GM19025 (cell line): ENCODE measurements around the gene DLEC1.
"Not testable (repeated sequence)": the region's sequence is repeated elsewhere in the genome, so short reads cannot be mapped to it uniquely, and the experiment has no call there.

ENCODE experiments used
- ATAC-seq: cut with Tn5 transposase; IDR thresholded peaks from one replicate; pipeline ENCODE4 v1.9.1; 2021; ENCODE audit warnings: mild to moderate bottlenecking, low read depth, moderate library complexity; ENCODE audit not compliant: unreplicated experiment

Gene DLEC1

DNA sequence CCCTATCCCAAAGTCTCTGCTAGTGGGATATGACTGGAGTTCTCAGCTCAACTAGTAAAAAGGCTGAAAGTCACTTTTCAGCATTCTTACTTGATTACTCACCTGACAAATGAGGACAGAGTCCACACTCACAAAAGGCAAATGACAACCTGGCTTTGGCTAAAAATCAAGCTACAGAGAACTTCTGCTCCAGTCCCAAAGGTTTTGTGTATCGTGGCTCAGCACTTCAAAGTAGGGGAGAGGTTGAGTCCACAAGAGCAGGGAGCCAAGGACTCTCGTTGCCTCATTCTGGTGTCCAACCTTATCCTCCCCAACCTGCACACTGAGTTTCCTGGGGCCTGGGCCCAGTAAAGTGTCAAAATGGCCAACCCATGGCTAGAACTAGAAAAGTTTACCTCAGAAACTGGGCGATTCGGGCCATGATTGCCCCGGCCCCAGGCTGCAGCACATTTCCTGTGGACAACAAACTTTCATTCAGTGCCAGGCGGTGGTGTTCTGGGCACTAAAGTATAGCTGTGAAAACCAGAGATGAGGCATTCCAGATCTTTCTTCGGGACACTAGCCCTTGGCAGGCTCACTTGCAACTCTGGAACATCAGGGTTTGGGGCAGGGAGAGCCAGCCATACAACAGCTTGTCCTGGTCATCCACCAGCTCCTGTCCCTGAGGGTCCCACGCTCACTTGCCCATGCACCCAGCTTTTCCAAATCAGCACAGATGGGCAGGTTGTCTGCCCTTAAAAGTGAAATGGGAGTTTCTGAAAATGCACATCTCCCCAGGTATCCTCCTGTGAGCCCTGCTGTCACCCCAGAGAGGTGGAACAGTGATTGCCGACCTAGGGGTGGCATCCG is 94.8 kb downstream of the DLEC1 start:
- no peak for ATAC-seq

DNA sequence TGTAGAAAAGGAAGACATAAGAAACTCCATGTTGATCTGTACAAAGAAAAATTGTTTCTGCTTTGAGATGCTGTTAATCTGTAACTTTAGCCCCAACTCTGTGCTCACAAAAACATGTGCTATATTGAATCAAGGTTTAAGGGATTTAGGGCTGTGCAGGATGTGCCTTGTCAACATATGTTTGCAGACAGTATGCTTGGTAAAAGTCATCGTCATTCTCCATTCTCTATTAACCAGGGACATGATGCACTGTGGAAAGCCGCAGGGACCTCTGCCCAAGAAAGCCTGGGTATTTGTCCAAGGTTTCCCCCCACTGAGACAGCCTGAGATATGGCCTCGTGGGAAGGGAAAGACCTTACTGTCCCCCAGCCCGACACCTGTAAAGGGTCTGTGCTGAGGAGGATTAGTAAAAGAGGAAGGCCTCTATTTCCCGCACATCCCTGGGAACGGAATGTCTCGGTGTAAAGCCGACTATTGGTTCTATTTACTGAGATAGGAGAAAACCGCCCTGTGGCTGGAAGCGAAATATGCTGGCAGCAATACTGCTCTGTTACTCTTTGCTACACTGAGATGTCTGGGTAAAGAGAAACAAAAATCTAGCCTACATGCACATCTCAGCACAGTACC is 95.6 kb downstream of the DLEC1 start:
- not testable (repeated sequence) for ATAC-seq

DNA sequence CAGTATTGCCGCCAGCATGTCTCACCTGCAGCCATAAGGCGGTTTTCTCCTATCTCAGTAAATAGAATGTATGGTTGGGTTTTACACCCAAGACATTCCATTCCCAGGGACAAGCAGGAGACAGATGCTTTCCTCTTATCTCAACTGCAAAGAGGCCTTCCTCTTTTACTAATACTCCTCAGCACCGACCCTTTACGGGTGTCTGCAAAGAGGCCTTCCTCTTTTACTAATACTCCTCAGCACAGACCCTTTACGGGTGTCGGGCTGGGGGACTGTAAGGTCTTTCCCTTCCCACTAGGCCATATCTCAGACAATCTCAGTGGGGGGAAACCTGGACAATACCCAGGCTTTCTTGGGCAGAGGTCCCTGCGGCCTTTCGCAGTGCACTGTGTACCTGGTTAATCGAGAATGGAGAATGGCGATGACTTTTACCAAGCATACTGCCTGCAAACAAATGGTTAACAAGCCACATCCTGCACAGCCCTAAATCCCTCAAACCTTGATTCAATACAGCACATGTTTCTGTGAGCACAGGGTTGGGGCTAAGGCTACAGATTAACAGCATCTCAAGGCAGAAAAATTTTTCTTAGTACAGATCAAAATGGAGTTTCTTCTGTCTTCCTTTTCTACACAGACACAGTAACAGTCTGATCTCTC is 96.7 kb downstream of the DLEC1 start:
- ATAC-seq, result not testable (repeated sequence)

DNA sequence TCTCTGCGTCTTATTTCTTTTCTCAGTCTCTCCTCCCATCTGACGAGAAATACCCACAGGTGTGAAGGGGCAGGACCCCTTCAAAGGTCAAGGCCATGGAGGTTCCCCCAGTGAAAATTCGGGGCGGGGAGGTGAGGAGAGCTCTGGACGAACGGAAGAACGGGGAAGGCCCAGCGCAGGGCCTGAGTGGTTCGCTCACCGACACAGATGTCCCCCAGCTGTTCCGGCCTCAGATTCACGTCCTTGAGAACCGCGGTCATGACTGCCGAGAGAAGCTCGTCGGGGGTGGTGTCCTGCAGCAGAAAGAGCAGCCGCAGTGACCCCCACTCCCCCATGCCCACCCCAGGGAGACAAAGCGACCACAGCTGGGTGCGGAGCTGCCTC is 97.4 kb downstream of the DLEC1 start:
- no peak for ATAC-seq

DNA sequence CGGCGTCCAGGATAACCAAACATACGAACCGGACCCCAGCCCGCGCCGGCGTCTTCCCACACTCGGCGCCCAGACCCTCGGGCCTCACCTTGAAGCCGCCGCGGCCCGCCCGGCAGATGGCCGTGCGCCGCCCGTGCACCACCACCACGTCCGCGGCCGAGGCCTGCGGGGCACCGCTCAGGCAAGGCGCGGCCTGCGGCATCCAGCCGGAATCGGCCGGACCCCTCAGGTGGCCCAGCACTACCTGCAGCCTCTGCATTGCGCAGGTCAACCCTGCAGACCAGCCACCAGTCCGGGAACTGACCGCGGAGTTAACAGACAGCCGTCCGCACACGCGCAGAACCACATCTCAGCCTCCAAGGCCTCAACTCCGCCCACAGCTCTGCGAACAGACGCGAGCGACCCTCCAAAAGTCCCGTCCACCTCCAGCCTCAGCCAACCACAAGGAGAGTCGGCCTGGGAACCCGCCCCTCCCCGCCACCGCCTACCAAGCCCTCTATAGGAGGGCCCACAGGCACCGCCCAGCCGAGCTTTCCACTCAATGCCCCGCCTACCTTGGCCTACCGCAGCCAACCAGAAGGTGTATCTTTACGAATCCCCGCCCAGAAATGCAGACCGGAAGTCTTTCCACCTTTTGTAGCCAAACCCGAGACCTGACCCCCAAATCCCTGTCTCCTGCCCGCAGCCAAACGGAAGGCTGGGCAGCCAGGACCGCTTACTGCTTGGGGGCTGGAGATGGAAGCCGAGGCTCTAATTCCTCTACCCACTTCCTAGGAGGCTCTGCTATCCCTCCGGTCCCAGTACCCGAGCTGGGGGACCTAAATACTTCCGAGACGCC is 98.0 kb downstream of the DLEC1 start, which contains the start of gene ACAA1:
TSS of gene ACAA1 (minus strand) at position 351 of the 838 bp plus-strand sequence. CDS start at position 259, 92 bp downstream.
- ATAC-seq, result peak; percentile 87

DNA sequence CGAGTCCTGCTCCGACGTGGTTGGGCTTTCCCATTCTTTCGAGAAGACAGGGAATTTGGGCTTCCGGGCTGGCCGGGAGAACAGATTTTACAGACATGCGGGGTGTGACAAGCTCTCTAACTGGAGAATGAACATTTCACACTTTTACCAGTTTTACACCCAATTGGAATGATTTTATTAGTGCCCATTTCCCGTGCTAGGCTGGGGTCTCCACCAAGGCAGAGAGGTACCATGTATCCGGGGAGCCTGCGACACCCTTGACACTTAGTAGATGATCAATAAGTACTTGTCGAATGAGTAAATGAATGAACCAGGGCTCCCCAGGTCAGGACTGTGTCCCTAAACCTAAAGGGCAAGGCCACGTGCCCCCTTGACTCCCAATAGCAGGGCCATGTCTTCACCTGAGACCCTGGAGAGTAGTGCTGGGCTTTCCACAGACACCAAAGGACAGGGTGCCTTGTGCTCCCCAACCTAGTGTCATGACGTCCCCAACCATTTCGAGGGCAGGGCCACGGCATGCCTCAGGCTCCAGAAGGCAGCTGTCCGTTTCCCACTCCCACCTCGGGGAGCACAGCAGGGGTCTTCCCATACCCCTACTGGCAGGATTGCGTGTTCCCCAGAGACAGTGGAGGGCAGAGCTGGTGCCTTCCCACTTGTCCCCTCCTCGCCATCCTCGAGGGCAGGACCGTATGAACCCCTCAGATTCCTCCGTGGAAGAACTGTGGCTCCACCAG is 98.8 kb downstream of the DLEC1 start:
- no peak for ATAC-seq

DNA sequence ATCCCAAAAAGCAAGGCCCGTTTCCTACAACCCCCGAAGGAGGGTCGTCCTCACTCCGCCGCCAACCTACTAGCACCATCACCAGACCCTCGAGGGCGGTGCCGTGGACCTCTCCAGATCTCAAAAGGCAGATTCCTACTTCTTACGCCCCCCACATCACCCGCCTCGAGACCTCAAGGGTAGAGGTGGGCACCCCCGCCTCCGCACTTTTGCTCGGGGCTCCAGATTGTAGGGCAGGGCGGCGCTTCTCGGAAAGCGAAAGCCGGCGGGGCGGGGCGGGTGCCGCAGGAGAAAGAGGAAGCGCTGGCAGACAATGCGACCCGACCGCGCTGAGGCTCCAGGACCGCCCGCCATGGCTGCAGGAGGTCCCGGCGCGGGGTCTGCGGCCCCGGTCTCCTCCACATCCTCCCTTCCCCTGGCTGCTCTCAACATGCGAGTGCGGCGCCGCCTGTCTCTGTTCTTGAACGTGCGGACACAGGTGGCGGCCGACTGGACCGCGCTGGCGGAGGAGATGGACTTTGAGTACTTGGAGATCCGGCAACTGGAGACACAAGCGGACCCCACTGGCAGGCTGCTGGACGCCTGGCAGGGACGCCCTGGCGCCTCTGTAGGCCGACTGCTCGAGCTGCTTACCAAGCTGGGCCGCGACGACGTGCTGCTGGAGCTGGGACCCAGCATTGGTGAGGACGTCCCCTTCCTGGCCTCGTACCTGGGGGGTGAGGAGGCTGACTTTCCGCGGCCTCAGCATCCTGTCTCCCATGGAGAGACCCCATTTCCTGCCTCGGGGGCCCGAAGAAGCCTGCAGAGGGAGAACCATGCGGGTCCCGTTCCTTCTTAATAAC is 99.6 kb downstream of the DLEC1 start, which contains the start of gene MYD88:
TSS of gene MYD88 (plus strand) at position 313 of the 842 bp plus-strand sequence. CDS start at position 353, 40 bp downstream.
- ATAC-seq, result peak; percentile 32

DNA sequence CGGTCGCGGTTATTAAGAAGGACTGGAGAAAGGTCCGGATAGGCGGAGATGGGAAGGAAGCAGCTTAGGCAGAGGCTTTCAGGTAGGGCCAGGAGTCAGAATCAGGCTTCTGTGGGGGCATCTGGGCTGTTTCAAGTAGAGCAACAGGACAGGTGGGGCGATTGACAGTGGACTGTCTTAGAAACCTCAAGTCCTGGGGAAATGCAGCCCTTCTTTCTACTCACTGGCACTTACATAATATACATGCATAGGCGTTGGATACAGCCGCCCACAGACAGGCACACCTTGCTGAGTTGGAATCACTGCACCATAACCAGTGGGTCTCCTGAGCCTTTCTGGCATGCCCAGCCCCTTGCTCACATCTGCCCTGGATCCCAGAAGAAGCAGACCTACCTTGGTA is 100.2 kb downstream of the DLEC1 start:
- no peak for ATAC-seq

DNA sequence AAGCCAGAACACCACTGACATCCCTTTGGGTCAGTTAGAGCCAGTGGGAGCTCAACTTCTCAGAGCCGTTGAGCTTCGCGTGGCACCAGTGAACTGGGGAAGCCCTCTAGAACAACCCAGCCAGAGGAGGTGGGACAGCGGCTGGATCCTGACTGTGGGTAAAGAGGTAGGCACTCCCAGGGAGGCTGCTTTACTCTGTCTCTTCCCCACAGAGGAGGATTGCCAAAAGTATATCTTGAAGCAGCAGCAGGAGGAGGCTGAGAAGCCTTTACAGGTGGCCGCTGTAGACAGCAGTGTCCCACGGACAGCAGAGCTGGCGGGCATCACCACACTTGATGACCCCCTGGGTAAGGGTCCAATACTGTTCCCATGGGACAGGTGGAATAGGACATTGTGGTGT is 100.6 kb downstream of the DLEC1 start:
- ATAC-seq, result no peak

DNA sequence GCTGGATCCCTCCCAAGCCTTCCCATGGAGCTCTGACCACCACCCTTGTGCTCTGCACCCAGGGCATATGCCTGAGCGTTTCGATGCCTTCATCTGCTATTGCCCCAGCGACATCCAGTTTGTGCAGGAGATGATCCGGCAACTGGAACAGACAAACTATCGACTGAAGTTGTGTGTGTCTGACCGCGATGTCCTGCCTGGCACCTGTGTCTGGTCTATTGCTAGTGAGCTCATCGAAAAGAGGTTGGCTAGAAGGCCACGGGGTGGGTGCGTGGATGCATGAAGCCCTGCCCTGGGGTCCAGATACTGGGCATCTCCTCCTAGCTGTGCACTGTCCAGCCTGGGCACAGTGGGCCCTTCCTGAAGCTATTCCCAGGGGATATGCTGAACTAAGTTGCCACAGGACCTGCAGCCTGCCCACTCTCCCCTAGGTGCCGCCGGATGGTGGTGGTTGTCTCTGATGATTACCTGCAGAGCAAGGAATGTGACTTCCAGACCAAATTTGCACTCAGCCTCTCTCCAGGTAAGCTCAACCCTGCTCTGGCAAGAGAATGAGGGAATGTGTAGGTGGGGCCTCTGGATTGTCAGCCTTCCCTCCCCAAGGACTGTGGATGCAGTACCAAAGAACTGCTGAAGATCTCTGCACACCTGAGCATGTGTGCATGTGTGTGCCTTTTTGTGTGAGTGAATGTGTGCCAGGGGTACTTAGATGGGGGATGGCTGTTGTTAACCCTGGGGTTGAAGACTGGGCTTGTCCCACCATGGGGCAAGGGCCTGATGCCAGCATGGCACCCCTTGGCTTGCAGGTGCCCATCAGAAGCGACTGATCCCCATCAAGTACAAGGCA is 101.5 kb downstream of the DLEC1 start:
- no peak for ATAC-seq

DNA sequence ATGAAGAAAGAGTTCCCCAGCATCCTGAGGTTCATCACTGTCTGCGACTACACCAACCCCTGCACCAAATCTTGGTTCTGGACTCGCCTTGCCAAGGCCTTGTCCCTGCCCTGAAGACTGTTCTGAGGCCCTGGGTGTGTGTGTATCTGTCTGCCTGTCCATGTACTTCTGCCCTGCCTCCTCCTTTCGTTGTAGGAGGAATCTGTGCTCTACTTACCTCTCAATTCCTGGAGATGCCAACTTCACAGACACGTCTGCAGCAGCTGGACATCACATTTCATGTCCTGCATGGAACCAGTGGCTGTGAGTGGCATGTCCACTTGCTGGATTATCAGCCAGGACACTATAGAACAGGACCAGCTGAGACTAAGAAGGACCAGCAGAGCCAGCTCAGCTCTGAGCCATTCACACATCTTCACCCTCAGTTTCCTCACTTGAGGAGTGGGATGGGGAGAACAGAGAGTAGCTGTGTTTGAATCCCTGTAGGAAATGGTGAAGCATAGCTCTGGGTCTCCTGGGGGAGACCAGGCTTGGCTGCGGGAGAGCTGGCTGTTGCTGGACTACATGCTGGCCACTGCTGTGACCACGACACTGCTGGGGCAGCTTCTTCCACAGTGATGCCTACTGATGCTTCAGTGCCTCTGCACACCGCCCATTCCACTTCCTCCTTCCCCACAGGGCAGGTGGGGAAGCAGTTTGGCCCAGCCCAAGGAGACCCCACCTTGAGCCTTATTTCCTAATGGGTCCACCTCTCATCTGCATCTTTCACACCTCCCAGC is 102.4 kb downstream of the DLEC1 start:
- no peak for ATAC-seq

DNA sequence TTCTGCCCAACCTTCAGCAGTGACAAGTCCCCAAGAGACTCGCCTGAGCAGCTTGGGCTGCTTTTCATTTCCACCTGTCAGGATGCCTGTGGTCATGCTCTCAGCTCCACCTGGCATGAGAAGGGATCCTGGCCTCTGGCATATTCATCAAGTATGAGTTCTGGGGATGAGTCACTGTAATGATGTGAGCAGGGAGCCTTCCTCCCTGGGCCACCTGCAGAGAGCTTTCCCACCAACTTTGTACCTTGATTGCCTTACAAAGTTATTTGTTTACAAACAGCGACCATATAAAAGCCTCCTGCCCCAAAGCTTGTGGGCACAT is 102.9 kb downstream of the DLEC1 start:
- ATAC-seq, result no peak

DNA sequence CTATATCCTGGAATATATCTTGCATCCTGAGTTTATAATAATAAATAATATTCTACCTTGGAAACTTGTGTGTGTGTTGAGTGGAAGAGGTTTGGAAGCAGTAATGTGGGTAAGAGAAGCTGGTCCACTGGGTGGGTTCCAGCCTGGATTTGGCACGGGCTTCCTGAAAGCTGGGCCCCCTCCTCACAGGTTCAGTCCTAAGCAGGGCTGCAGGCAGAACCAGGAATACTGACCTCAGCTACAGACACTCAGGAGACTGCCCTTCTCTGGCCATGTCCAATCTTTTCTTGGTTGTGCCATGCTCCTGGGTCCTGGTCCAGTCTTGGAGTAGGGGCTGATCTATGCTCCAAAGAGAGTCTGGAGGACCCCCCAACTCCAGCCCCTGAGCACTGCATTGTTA is 104.0 kb downstream of the DLEC1 start:
- no peak for ATAC-seq

DNA sequence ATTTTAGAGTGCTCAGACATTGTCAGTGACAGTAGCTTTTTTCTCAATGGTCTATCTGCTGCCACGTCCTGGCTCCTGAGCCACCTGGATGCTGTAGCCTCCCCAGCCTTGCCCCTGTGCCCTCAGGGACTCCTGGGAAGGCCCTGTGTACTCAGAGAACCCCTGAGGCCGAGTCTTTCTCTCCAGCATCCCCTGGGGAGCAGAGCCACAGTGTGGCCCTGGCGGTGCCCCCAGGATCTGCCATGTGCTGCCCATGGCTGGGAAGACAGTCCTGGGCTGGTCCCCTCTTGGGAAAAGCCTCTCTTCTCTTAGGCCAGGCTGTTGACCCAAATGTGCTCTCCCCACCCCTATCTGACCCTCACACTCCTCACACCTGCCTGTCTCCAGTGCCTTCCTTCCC is 104.5 kb downstream of the DLEC1 start:
- no peak for ATAC-seq

DNA sequence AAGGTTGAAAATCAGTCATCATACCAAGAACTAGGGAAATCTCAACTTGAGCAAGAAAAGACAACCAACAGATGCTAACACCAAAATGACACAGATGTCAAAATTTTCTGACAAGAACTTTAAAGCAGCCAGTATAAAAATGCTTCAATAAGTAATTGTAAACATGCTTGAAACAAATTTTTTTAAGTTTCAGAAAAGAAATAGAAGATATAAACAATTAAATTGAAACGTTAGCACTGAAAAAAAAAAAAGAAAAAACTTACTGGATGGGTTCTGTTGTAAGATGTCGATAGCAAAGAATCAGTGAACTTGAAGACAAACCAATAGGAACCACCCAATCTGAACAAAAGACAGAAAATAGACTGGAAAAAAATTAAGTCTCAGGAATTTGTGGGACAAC is 107.5 kb downstream of the DLEC1 start:
- no peak for ATAC-seq

DNA sequence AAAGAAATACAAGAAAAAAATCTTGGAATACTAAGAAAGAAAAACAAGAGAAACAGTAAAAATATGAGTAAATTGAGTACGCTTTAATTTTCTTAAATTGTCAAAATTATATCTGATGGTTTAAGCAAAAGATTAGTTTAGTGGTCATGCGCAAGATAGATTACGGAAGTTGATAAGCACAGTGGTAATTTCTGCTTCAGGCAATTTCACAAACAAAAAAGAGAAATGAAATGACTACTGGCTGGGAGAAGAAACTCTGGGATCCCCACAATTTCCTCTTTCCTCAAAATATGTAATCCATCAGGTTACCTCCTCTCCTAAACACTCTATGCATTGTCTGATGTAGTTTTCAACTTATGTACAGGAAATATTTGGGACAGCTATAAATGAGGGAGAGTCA is 108.4 kb downstream of the DLEC1 start:
- ATAC-seq, result no peak

DNA sequence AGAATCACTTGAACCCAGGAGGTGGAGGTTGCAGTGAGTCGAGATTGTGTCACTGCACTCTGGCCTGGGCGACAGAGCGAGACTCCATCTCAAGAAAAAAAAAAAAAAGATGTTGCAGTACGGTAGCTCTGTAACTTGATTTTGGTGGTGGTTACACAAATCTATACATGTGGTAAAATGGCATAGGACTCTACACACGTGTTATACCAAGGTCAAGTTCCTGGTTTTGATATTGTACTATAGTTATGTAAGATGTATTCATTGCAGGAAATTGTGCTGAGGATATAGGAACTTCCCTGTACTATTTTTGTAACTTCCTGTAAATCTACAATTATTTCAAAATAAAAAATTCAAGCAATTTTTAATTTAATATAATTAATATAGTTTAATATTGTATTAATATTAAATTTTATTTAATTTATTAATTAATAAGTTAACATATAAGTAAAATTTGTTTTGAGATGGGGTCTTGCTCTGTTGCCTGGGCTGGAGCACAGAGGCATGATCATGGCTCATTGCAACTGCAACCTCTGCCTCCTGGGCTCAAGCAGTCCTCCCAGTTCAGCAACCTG is 109.4 kb downstream of the DLEC1 start:
- ATAC-seq, result no peak
